HG02840 (cell line): ENCODE measurements around the gene SMIM30.
"Not testable (repeated sequence)": the region's sequence is repeated elsewhere in the genome, so short reads cannot be mapped to it uniquely, and the experiment has no call there.

Source experiments
- ATAC-seq: cut with Tn5 transposase; IDR thresholded peaks from one replicate; pipeline ENCODE4 v1.9.1; 2021; ENCODE audit warnings: mild to moderate bottlenecking, moderate library complexity, moderate number of reproducible peaks; ENCODE audit not compliant: unreplicated experiment, low FRiP score

SMIM30 gene, protein sequence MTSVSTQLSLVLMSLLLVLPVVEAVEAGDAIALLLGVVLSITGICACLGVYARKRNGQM

DNA sequence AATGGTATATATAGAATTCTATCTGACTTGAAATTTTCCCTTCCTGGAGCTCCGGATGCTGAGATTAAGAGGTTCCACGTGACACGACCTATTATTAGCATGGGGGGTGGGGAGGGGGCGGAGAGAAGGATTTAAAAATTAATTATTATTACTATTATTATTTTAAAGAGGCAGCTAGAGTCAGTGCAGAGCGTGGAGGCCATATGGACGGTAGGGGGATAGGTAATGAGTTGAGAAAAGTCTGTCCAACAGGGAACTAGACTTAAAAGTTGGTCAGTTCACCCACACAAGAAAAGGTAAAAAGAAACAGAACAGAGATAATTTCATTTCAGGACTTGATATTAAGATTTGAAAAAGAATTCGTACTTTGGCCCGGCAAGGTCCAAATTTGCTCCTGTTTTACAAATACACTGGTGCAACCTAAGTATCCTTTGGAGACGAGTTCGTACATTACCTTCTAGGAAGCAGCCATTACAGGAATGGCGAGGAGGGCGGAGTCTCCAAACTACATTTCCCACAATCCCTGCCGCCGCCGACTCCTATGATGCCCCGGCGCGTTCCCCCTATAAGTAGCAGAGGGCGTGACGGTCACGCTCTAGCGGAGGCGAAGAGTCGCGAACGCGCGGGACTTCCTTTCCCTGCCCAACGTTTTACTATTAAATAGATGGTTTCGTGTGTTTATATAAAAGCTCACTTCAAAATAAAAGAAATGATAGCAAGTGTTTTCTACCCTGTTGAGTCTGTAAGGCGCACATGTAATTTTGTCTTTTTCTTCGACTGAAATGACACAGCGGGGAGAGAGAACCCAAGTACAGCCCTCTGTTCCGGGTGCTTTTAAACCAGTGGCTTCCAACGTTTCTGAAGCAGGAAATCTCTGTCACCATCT lies at the start of gene SMIM30:
TSS of gene SMIM30 (minus strand) at position 481 of the 886 bp plus-strand sequence. CDS start 976 bp downstream, outside the sequence.
- peak; percentile 100 for ATAC-seq

DNA sequence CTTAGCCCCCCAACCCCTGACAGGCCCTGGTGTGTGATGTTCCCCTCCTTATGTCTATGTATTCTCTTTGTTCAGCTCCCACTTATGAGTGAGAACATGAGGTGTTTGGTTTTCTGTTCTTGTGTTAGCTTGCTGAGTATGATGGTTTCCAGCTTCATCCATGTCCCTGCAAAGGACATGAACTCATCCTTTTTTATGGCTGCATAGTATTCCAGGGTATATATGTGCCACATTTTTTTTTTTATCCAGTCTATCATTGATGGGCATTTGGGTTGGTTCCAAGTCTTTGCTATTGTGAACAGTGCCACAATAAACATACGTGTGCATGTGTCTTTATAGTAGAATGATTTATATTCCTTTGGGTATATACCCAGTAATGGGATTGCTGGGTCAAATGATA lies 47.8 kb upstream of the SMIM30 start:
- not testable (repeated sequence) for ATAC-seq

DNA sequence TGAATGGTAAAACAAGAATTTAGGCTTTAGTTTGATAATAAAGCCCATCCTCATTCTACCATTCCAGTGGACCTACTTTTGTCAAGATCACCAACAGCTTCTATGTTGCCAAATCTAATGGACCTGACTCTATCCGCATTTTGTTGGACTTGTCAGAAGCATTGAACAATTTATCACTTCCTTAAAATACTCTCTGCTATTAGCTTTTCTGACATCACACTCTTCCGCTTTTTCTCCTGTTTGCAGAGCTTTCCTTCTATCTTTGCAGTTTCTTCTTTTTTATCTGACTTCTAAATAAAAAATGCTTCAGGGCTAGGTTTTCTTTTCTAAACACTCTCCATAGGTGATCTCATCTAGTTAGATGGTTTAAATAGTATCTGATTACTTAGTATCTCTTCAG lies 42.7 kb upstream of the SMIM30 start:
- no peak for ATAC-seq

DNA sequence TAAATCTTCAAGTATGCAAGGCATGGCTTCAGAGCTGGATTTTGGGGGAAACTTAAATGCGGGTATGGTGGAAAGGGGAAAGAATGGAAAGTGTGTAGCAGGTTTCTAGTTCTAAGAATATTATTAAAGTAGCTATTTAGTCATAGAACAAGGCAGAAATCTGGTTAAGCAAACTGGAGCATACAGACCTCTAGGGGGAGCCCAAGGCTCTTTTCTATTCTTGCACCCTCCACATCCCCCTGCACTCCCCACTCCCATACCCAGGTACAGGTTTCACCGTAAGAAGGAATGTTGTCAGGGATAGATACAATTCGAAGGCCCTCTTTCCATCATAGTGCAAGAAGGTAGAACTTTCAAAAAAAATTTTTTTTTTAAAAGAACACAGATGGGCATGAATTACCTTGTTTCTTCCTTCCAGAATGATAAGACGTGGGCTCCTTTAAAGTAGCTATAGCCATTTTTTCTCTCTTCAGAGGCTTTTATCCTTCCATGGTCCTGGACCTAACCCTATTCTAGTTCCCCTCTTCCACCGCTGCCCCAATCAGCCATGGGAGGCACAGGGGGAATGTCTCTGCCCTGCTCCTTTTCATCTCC lies 41.5 kb upstream of the SMIM30 start:
- no peak for ATAC-seq

DNA sequence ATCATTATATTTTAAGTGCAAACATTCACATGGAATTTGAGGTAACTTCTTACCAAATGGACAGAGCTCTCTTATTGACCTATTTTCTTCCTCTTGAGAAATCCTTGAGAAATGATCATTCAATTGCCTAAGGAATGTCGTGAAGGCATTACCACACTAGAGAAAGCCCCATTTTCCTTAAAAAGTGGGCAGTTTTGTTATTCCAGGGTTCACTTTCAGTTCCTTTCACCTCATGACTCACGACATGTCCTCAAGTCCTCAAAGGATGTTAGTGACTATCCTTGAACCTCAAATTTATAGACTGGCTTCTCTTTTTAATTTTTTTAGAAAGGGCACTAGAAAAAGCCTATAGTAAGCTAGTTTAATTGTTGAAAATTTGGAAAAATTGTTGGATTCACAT lies 40.4 kb upstream of the SMIM30 start:
- ATAC-seq = no peak

DNA sequence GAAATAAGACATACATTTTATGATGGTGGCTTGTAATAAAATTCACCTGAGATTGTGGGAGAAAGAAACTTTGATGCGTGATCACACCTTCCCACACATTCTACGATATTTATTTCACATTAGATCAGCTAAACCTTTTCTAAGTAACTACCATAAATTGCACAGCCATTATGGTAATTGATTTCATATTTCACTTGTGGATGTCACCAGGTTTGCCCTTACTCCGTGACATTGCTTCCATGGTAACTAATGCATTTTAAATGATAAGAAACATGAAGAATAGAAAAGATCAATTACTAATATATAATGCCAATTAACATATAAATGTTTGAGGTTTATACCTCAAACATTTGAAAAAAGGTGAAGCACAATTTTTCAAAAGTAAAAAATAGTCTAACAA lies 35.8 kb upstream of the SMIM30 start:
- ATAC-seq = no peak

DNA sequence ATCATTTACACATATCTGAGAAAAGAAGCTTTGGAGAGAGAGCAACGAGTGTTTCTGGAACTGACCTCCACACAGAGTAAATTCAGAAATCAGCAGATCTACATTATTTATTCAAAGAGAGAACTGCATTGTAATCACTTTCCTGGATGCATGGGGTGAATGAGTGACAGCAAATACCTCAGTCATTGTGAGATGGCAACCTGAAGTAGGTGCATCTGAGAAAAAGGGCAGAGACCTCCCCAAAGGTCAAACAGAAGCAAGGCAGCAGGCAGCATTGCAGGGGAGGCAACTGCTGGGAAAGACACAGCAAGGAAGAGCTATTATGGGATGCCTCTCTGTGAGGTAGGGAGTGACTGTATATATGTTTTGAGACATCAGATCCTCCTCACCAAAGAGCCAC lies 26.5 kb upstream of the SMIM30 start:
- no peak for ATAC-seq

DNA sequence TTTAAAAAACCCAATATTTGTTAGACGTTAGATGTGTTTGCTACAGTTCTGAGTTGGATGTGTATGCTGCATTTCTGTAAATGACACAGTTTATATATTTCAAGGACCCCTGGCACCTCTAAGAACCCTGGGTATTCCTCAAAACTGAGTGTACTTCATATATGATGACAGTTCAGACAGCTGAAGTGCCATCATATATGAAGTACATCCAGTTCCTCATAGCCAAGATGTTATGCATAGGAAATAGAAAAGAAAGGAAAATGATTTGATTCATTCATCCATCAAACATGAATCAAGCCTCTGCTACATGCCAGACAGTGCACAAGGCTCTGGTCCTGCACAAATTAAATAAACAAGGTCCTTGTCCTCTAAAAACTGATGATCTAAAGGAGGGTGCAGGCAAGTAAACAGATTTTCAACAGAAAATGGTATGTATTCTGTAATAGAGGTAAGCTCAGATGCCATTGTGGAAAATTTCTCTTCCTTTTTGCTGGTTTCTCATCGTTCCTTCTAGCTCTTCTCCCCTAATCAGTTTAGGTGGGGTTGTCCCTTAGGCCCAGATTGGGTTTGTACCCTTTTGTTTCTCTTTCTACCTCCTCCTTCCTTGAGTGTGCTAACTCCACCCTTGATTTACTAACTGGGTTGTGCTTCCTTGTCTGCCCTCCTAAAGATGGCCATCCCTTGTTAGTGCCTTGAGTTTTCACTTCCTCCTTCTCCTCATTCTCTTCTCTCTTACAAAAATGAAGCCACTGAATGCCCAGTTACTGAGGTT lies 25.3 kb upstream of the SMIM30 start:
- no peak for ATAC-seq

DNA sequence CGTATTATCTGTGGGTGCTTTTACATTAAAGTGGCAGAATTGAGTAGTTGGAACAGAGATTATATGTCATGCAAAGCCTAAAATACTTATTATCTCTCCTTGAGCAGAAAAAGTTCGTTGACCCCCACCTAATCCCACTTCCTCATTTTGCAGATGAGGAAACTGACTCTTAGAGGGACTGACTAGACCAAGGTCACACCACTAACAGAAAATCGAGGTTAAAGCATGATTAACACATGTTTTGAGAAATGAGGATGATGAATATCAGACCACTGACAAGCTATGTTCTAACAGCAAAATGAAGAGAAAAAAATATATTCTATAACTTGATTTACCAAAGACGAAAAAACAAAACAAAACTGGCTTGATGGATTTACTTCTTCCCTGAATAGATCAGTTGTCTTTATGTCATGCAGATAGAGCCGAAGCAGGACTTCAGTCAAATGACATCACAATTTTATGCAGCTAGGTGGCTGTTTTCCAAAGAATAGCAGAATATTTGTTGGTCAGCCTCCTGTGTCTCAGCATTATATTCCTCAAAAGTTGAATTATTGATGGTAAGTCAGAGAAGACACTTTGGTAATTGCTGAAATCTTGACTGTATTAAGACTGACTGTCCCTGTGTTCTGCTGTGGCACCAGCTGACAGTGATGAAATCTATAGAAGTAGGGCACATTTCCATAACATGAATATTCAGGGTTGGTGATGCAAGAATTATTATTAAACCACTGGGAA lies 24.2 kb upstream of the SMIM30 start:
- peak; percentile 84 for ATAC-seq

DNA sequence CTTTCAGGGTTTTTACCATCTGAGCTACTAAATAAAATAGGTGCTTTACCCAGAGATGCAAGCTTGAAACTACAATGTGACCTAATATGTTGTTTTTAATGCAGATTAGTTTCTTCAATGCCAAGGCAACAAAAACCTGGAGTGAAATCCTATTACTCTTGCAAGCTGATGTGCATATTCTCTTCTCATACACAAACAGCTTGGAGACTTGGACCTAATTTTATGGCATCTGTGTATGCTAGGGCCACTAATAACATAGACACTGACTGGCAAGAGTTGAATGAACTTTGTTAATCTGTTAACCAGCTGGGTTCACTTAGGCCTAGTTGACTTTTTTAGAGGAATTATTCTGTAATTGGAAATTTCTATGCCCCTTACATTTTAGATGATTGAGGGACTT lies 23.4 kb upstream of the SMIM30 start:
- ATAC-seq = no peak

DNA sequence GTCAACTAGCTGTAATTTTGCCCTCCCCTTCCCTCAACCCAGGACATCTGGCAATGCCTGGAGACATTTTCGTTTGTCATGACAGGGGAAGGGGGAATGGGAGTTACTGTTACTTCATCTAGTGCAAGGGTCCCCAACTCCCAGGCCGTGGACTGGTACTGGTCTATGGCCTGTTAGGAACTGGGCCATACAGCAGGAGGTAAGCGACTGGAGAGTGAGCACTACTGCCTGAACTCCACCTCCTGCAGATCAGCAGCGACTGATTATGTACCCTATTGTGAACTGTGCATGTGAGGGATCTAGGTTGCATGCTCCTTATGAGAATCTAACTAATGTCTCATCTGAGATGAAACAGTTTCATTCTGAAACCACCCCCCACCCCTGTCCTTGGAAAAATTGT lies 22.6 kb upstream of the SMIM30 start:
- ATAC-seq = no peak

DNA sequence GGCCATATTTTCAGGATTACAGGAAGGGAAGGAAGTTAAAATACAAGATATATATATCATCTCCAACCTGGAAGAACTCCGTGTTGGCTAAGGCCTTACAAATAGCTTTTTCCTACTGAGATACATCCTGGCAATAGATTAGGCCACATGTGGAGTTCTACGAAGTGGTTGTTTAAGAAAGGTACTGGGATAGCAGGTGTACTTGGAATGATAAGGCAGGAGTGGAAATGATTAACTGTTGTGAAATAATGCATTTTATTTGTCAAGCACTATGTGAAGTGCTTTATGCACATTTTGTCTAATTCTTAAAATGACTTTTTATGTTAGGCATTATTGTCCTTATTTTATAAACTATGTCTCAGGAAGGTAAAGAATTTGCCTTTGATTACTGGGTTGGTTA lies 18.9 kb upstream of the SMIM30 start:
- ATAC-seq = no peak

DNA sequence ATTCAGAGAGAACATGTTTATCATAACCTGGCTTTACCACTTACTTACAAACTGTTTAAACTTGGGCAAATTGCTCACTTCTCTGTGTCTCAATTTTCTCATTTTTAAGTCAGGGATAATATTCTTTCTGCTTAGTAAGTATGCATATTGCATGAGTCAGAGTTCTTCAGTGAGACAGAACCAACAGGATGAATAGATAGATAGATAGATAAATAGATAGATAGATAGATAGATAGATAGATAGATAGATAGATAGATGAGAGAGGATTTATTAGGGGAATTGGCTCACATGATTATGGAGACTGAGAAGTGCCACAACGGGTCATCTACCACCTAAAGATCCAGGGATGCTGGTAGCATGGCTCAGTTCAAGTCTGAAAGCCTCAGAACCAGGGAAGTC lies 15.7 kb upstream of the SMIM30 start:
- ATAC-seq = no peak

DNA sequence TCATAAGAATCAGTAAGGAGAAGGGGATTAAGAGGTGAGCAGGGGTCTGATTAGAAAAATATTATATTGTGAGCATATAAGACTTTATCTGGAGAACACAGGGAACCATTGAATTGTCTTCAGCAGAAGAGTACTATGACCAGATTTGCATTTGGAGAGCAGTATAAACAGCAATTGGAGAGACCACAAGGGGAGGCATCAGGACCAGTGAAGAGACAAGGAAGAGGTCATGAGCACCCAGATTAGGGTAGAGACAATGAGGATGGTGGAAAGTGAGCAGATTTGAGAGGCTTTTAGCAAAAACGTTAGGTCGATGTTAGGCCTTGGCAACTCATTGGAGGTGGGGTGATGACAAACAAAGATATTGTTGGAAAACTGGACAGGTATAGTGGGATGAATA lies 13.0 kb upstream of the SMIM30 start:
- ATAC-seq = no peak

DNA sequence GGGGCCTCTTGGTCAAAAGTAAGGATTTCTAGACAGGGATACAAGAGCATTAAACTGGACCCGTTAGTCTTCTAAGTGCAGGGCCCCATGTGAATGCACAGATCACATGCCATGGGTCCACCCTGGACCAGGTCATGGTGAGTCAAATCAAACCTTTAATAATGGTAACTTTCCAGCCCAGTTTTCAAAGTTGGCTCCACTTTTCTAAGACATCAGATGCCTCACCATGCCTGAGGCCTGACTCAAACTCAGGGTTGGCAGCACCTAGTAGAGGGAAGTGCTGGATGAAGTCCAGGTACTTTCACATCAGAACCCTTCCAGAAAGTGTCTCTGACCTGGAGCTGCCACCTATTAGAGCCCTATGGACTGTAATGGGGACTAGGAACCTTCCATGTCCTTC lies 9.7 kb upstream of the SMIM30 start:
- no peak for ATAC-seq

DNA sequence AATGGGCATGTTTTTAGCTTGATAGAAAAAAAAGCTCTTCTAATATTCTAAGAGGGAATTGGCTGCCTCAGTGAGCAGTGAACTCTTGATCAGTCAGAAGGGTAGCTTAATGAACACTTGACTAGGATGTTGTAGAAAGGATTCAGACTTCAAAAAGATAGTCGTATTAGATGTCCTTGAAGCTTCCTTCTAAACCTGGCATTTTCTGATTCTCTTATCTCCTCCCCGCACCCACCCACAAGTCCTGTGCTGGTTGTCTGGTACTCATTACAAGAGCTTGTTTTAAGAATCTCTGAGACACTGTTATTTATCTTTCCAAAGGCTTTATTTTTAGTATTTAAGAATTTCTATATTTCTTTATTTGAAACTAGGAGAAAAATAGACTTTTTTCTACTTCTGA lies 7.4 kb upstream of the SMIM30 start:
- ATAC-seq = no peak

DNA sequence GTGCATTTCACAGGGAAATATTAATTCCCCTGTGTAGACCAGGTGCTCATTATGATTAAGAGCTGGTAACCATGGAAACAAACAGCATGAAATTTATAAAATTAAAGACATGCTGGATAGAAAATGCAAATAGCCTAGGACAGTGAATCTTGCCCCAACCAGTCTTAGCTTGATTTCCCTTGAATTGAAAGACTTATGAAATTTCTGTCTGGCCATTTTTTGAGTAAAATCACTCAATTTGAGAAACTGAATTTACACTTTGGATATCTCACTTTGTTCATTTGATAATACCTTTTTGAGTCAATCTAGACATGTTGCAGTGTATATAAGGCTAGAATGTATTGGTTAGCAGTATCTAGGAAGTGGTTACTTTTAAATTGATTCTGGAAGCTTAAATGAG lies 4.4 kb upstream of the SMIM30 start:
- no peak for ATAC-seq

DNA sequence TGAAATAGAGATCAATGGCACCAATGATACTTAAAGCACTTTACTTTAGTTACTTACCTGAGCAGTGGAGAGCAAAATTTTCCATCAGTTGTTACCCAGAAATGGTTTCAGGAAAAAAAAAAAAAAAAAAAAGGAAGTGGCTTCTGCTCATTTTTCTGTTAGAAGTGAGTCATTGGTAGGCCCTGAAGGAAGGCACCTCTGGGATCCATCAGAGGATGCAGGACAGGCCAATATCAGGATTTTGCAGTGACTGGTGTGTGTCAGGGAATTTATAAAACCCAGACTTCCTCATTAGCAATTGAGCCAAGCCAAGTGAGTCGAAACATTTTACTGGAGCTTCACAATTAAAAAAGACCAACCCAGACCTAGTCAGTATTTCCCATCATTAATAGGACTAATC lies 2.3 kb upstream of the SMIM30 start:
- ATAC-seq = no peak

DNA sequence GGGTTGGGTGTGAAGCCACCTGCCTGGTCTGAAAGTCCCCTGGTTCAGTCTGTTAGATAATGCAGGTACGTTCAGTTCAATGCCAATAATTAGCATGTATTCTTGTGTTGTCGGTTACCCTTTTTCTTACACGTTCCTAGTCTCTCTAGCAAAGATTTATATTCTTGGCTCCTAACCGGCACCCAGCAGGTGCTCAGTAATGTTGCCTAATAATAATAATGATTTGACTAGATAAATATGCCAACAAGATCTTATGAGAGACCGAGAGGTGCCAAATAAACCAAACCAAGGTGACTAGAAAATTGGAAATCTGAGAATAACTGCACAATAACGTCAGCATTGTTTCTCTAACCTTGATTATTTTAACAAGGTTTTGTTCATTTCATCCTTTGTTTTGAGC lies 1.1 kb upstream of the SMIM30 start:
- ATAC-seq = no peak

DNA sequence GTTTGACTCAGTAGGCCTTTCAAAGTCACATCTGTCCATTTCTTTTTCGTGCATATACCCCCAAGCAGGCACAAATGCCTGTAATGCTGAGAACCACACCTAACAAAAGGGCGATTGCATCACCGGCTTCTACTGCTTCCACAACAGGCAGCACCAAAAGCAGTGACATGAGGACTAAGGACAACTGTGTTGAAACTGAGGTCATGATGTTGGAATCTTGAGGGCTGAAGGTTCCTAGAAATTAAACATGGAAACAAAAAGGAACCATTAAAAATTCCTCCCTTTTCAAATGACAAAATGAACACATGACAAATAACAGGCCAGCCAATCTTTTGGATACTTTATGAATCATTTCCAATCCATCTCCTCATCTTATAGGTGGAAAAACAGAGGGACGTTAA lies 980 bp downstream of the SMIM30 start:
- ATAC-seq = not testable (repeated sequence)

DNA sequence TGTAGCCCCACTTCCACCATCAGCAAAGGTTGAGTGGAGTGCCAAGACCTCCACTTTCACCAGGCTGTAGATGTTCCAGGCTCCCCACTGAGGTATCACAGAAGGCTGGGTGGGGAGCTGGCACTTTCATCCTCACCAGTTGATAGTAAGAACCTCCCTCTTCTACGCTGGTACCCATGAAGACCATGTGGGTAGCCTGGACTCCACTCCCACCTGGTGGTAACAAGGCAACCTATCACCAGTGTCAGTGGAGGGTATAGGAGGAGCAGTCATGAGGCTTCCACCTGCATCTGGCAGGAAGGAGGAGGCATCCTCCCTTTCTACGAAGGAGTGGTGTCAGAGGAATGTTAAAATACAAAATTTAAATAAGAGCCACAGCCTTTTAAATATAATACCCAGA lies 4.4 kb downstream of the SMIM30 start:
- ATAC-seq = no peak
